PC-3 (cell line): Measurements from ENCODE around the gene C1QTNF9. TPM values are rescaled to one million over a fixed set of nuclear protein-coding genes. Genes with fewer than 3 reads are reported as not detected.

ENCODE experiments used
- ATAC-seq: fragments of 200-7000 bp; cut with Tn5 transposase; 2 replicates; pipeline ENCODE4 v1.9.1; 2020; ENCODE audit warnings: mild to moderate bottlenecking, moderate library complexity
- BruUV-seq: library from RNA; stranded (reverse); fragments of 400-500 nt; replicated peaks from 2 replicates; lab custom pipeline; 2021; lab: Mats Ljungman, UMichigan
- CTCF ChIA-PET: fragments of 300-600 bp; sonication (Branson Sonifier 250); formaldehyde crosslinking; loops from one replicate; lab custom pipeline; 2022; ENCODE audit warnings: antibody characterized with exemption; lab: Charles Lee
- POLR2A ChIA-PET: fragments of 300-600 bp; sonication (Branson Sonifier 250); formaldehyde crosslinking; loops from one replicate; lab custom pipeline; 2022; ENCODE audit warnings: antibody characterized with exemption; ENCODE audit not compliant: unreplicated experiment; lab: Charles Lee
- DNase-seq: peaks from one replicate; pipeline ENCODE4 v3.0.0-alpha.2; 2015
- H2AFZ ChIP-seq: fragments of 300-600 bp; sonication (generic); 2 replicates; pipeline ENCODE4 v1.6.0; 2016; ENCODE audit warnings: antibody characterized with exemption, low read length
- H3F3A ChIP-seq: fragments of 300-600 bp; sonication (generic); one replicate; pipeline ENCODE4 v1.6.0; 2017; ENCODE audit warnings: antibody characterized with exemption, low read length, control low read depth, mild to moderate bottlenecking; ENCODE audit not compliant: unreplicated experiment
- H3K27ac ChIP-seq: fragments of 300-600 bp; sonication (generic); 2 replicates; pipeline ENCODE4 v1.5.1; 2016; ENCODE audit warnings: mild to moderate bottlenecking, low read length
- H3K27me3 ChIP-seq: fragments of 300-600 bp; sonication (generic); 2 replicates; pipeline ENCODE4 v1.6.1; 2016; ENCODE audit warnings: low read length, mixed read lengths
- H3K36me3 ChIP-seq: fragments of 300-600 bp; sonication (generic); 2 replicates; pipeline ENCODE4 v1.6.1; 2016; ENCODE audit warnings: low read depth, mixed run types, low read length, mixed read lengths
- H3K4me1 ChIP-seq: fragments of 300-600 bp; sonication (generic); 2 replicates; pipeline ENCODE4 v1.5.1; 2016; ENCODE audit warnings: low read length; ENCODE audit not compliant: insufficient read depth
- H3K4me2 ChIP-seq: fragments of 300-600 bp; sonication (generic); 2 replicates; pipeline ENCODE4 v1.6.0; 2016; ENCODE audit warnings: low read length
- H3K4me3 ChIP-seq: fragments of 300-600 bp; sonication (generic); 2 replicates; pipeline ENCODE4 v1.5.1; 2016; ENCODE audit warnings: mild to moderate bottlenecking, low read length, mixed read lengths
- H3K79me2 ChIP-seq: fragments of 300-600 bp; sonication (generic); 2 replicates; pipeline ENCODE4 v1.6.1; 2017; ENCODE audit warnings: low read length, mixed read lengths
- H3K9ac ChIP-seq: fragments of 300-600 bp; sonication (generic); 2 replicates; pipeline ENCODE4 v1.6.0; 2016; ENCODE audit warnings: mild to moderate bottlenecking, low read length
- H3K9me2 ChIP-seq: fragments of 300-600 bp; sonication (generic); replicated peaks from 2 replicates; pipeline ENCODE4 v1.6.1; 2016; ENCODE audit warnings: mixed run types, low read length, mixed read lengths
- H3K9me3 ChIP-seq: fragments of 300-600 bp; sonication (generic); 2 replicates; pipeline ENCODE4 v1.6.1; 2016; ENCODE audit warnings: low read length, mixed read lengths
- H4K20me1 ChIP-seq: fragments of 300-600 bp; sonication (generic); 2 replicates; pipeline ENCODE4 v1.6.1; 2016; ENCODE audit warnings: low read length, mixed read lengths
- EZH2 ChIP-seq: fragments of 300-600 bp; sonication (generic); IDR thresholded peaks from one replicate; pipeline ENCODE4 v1.6.1; 2017; ENCODE audit warnings: antibody characterized with exemption, mild to moderate bottlenecking, low read length; ENCODE audit not compliant: unreplicated experiment
- EZH2phosphoT487 ChIP-seq: fragments of 300-600 bp; sonication (generic); IDR thresholded peaks from 2 replicates; pipeline ENCODE4 v1.6.1; 2018; ENCODE audit warnings: mild to moderate bottlenecking, antibody characterized with exemption, low read length, borderline replicate concordance
- intact Hi-C: fragments of 100-400 bp; cut with micrococcal nuclease; formaldehyde crosslinking; loops from 2 replicates; pipeline ENCODE4 v1.9.0; 2023
- total RNA-seq: library from RNA; depleted of rRNA; stranded (reverse); fragments of >200 nt; gene quantifications from 2 replicates; pipeline ENCODE4 v1.2.3, GENCODE V29; 2014
- TF ChIP-seq, protein P1 (sequence below): fragments of 300-600 bp; sonication (generic); conservative IDR thresholded peaks from 2 replicates; pipeline ENCODE4 v1.5.1; 2017; ENCODE audit warnings: antibody characterized with exemption, low read depth, mild to moderate bottlenecking, low read length

Gene C1QTNF9
- total RNA-seq, 1 experiment from 2014 or later: 0.11 TPM

DNA sequence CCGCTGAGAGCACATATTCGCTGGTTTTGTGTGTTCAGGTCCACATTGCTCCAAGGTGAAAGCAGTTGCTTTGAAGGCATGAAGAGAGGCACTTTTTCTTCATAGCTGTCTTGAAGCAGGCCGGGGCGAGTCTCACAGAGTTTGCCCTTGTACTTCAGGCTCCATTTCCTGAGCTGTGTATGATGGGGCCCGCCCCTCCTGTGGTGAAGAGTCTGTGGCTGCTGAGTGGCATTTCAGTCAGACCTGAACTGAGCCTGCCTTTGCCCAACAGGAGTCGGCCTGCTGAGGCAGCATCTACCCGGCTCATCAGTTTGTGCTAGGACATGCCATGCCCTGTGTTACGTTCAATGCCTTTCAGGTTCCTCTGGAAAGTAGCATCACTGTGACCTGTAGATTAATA lies 44.4 kb upstream of the C1QTNF9 start:
- ATAC-seq (no peak), DNase-seq (no peak)
- Histone ChIP-seq H4K20me1 (no peaks in the 10 kb centered on the region), H3K79me2 (0 out of 2 replicates have a peak, but pooled peaks cover 3% of the 10 kb centered on the region), H3K4me2 (no peak overlapping the region), H3K9me3 (no peaks in the 10 kb centered on the region), H3K27ac (no peak overlapping the region), H3F3A (no peaks in the 10 kb centered on the region), H2AFZ (no peak overlapping the region), H3K27me3 (no peaks in the 10 kb centered on the region), H3K36me3 (no peaks in the 10 kb centered on the region), H3K4me1 (no peaks in the 10 kb centered on the region), H3K9me2 (no peaks in the 10 kb centered on the region), H3K4me3 (no peak overlapping the region), H3K9ac (no peak overlapping the region)
- ChIA-PET CTCF (no interaction called here), POLR2A (no interaction called here)
- no TSS peak for BruUV-seq
- TF ChIP-seq, protein P1, sequence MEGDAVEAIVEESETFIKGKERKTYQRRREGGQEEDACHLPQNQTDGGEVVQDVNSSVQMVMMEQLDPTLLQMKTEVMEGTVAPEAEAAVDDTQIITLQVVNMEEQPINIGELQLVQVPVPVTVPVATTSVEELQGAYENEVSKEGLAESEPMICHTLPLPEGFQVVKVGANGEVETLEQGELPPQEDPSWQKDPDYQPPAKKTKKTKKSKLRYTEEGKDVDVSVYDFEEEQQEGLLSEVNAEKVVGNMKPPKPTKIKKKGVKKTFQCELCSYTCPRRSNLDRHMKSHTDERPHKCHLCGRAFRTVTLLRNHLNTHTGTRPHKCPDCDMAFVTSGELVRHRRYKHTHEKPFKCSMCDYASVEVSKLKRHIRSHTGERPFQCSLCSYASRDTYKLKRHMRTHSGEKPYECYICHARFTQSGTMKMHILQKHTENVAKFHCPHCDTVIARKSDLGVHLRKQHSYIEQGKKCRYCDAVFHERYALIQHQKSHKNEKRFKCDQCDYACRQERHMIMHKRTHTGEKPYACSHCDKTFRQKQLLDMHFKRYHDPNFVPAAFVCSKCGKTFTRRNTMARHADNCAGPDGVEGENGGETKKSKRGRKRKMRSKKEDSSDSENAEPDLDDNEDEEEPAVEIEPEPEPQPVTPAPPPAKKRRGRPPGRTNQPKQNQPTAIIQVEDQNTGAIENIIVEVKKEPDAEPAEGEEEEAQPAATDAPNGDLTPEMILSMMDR: no peak
- TF ChIP-seq EZH2: no peak
- no peak for TF ChIP-seq EZH2phosphoT487
- intact Hi-C loops: no loop called here

DNA sequence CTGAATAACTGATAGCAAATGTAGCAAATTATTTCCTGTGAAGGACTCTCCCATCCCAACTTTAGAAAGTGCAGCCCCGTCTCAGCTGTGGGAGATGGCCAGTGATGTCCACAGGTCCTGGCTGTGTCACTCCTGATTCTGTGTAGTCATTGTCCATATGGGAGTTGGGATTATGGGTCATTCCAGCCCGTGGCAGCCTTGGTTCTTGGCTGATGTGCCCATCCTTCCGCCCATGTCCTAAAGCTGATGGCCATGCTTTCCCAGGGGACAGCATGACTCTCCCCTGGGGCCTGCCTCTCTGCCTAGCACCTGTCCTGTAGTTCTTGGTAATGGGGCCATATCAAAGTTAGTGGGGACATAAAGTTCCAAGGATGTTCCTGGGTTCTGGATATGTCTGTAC lies 43.9 kb upstream of the C1QTNF9 start:
- H3K9ac ChIP-seq: no peak overlapping the region
- intact Hi-C loops: no loop called here
- POLR2A ChIA-PET: interaction anchor here (0.5 kb wide), 1 partner anchor 8 kb away, joined by 7 read pairs; no protein-coding TSS in a partner anchor
- H3K9me3 ChIP-seq: no peaks in the 10 kb centered on the region
- H3K27ac ChIP-seq: no peak overlapping the region
- CTCF ChIA-PET: no interaction called here
- H3K36me3 ChIP-seq: no peaks in the 10 kb centered on the region
- no TSS peak for BruUV-seq
- H3K4me3 ChIP-seq: no peak overlapping the region
- no peaks in the 10 kb centered on the region for H3F3A ChIP-seq
- H2AFZ ChIP-seq: no peak overlapping the region
- TF ChIP-seq EZH2 (no peak), EZH2phosphoT487 (no peak)
- TF ChIP-seq, protein P1: no peak
- H3K4me2 ChIP-seq: no peak overlapping the region
- H3K4me1 ChIP-seq: no peaks in the 10 kb centered on the region
- H3K9me2 ChIP-seq: no peaks in the 10 kb centered on the region
- no peaks in the 10 kb centered on the region for H4K20me1 ChIP-seq
- no peak for ATAC-seq
- no peaks in the 10 kb centered on the region for H3K27me3 ChIP-seq
- no peak for DNase-seq
- H3K79me2 ChIP-seq: 0 out of 2 replicates have a peak, but pooled peaks cover 3% of the 10 kb centered on the region

DNA sequence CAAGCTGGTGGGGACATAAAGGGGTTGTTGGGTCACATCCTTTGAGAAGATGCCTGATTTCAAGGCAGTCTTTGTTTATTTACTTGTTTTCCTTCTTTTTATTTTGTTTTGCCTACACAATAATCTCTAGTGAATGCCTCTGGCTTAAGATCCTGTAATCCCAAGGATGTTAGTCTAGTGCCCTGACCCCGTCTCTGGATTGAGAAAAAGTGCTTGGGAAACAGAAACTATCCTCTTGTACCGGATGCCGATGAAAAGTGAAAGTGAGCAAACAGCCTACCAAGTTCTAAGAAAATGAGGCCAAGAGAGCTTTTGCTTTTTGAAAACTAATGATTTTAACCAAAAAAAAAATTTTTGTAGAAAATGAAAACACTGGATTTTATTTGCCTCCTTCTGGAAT lies 42.1 kb upstream of the C1QTNF9 start:
- no peak overlapping the region for H3K4me3 ChIP-seq
- no peaks in the 10 kb centered on the region for H3K4me1 ChIP-seq
- H3K4me2 ChIP-seq: no peak overlapping the region
- intact Hi-C loops: no loop called here
- TF ChIP-seq EZH2phosphoT487 (no peak), EZH2 (no peak)
- TF ChIP-seq, protein P1: no peak
- no TSS peak for BruUV-seq
- ChIA-PET CTCF (no interaction called here), POLR2A (no interaction called here)
- H3F3A ChIP-seq: no peaks in the 10 kb centered on the region
- H2AFZ ChIP-seq: no peak overlapping the region
- DNase-seq (no peak), ATAC-seq (no peak)
- no peak overlapping the region for H3K9ac ChIP-seq
- no peaks in the 10 kb centered on the region for H3K27me3 ChIP-seq
- no peak overlapping the region for H3K27ac ChIP-seq
- no peaks in the 10 kb centered on the region for H4K20me1 ChIP-seq
- 0 out of 2 replicates have a peak, but pooled peaks cover 3% of the 10 kb centered on the region for H3K79me2 ChIP-seq
- no peaks in the 10 kb centered on the region for H3K9me3 ChIP-seq
- no peaks in the 10 kb centered on the region for H3K36me3 ChIP-seq
- H3K9me2 ChIP-seq: no peaks in the 10 kb centered on the region
